OCI-LY3 (cell line): Measurements from ENCODE around the gene BIK.
"Not testable (repeated sequence)": the region's sequence is repeated elsewhere in the genome, so short reads cannot be mapped to it uniquely, and the experiment has no call there.

Source experiments
- H2AFZ ChIP-seq: fragments of 200-600, 300-600 bp; shearing (Covaris generic); 2 replicates; pipeline ENCODE4 v1.6.0; 2014; ENCODE audit warnings: antibody characterized with exemption, low read depth, low read length
- H3K27ac ChIP-seq: fragments of 200-600, 300-600 bp; sonication (generic); 2 replicates; pipeline ENCODE4 v1.5.1; 2014; ENCODE audit warnings: mild to moderate bottlenecking, low read length, moderate library complexity, mixed read lengths
- H3K27me3 ChIP-seq: fragments of 200-600, 300-600 bp; sonication (generic); 2 replicates; pipeline ENCODE4 v1.6.1; 2014; ENCODE audit warnings: low read depth, low read length, mixed read lengths
- H3K36me3 ChIP-seq: fragments of 200-600, 300-600 bp; sonication (generic); replicated peaks from 2 replicates; pipeline ENCODE3; 2014; ENCODE audit warnings: low read depth, low read length, mixed read lengths
- H3K4me1 ChIP-seq: fragments of 300-600, 200-600 bp; sonication (generic); 2 replicates; pipeline ENCODE4 v1.6.1; 2014; ENCODE audit warnings: low read length, mixed read lengths
- H3K4me2 ChIP-seq: fragments of 200-600, 300-600 bp; sonication (generic); 2 replicates; pipeline ENCODE4 v1.6.1; 2014; ENCODE audit warnings: low read length, mixed read lengths
- H3K4me3 ChIP-seq: fragments of 300-600, 200-600 bp; sonication (generic); 2 replicates; pipeline ENCODE4 v1.5.1; 2014; ENCODE audit warnings: antibody characterized with exemption, mild to moderate bottlenecking, low read length, moderate library complexity
- H3K79me2 ChIP-seq: fragments of 300-600, 200-600 bp; shearing (Covaris generic); 2 replicates; pipeline ENCODE4 v1.6.1; 2014; ENCODE audit warnings: mild to moderate bottlenecking, low read length, mixed read lengths
- H3K9ac ChIP-seq: fragments of 300-600, 200-600 bp; shearing (Covaris generic); 2 replicates; pipeline ENCODE4 v1.6.0; 2014; ENCODE audit warnings: mild to moderate bottlenecking, low read length, moderate library complexity
- H3K9me3 ChIP-seq: fragments of 200-600, 300-600 bp; shearing (Covaris generic); 2 replicates; pipeline ENCODE4 v1.6.1; 2014; ENCODE audit warnings: low read length, mixed read lengths; ENCODE audit not compliant: insufficient read depth
- H4K20me1 ChIP-seq: fragments of 200-600, 300-600 bp; sonication (generic); 2 replicates; pipeline ENCODE4 v1.6.1; 2016; ENCODE audit warnings: low read length, mixed read lengths; ENCODE audit not compliant: insufficient read depth
- EZH2phosphoT487 ChIP-seq: fragments of 200-600 bp; shearing (Covaris generic); IDR thresholded peaks from 2 replicates; pipeline ENCODE4 v1.6.1; 2018; ENCODE audit warnings: antibody characterized with exemption, mixed run types, low read depth
- TF ChIP-seq, protein P1 (sequence below): fragments of 200-600, 300-600 bp; sonication (generic); IDR thresholded peaks from 2 replicates; pipeline ENCODE4 v1.5.1; 2014; ENCODE audit warnings: antibody characterized with exemption, low read length, low read depth

Gene BIK

DNA sequence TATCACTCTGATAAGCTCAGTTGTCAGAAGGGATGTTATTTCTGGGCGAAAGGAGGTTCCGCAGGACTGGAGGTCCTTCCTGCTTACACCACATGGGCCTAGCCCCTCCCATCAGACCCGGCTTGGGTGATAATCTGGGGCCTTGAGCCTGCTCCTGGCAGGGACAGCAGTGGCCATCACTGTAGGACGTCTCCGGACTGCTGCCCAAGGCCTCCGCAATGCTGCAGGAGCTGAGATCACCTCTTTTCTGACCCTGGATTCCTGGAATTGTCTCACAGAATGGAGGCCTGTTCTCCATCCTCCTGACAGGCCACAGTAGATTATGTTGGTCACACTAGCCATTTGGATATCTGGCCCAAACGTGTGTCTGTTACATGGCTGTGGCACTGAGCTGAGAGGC is 9.2 kb upstream of the BIK start:
- Histone ChIP-seq H3K27ac (no peak overlapping the region), H2AFZ (no peak overlapping the region), H4K20me1 (no peaks in the 10 kb centered on the region), H3K4me3 (no peak overlapping the region), H3K36me3 (no peaks in the 10 kb centered on the region), H3K9ac (no peak overlapping the region), H3K79me2 (no peaks in the 10 kb centered on the region), H3K9me3 (peaks cover 7% of the 10 kb centered on the region), H3K27me3 (no peaks in the 10 kb centered on the region), H3K4me1 (peaks cover 3% of the 10 kb centered on the region; the same call in 1 of the 2 replicates), H3K4me2 (no peak overlapping the region)
- TF ChIP-seq EZH2phosphoT487: no peak
- TF ChIP-seq, protein P1, sequence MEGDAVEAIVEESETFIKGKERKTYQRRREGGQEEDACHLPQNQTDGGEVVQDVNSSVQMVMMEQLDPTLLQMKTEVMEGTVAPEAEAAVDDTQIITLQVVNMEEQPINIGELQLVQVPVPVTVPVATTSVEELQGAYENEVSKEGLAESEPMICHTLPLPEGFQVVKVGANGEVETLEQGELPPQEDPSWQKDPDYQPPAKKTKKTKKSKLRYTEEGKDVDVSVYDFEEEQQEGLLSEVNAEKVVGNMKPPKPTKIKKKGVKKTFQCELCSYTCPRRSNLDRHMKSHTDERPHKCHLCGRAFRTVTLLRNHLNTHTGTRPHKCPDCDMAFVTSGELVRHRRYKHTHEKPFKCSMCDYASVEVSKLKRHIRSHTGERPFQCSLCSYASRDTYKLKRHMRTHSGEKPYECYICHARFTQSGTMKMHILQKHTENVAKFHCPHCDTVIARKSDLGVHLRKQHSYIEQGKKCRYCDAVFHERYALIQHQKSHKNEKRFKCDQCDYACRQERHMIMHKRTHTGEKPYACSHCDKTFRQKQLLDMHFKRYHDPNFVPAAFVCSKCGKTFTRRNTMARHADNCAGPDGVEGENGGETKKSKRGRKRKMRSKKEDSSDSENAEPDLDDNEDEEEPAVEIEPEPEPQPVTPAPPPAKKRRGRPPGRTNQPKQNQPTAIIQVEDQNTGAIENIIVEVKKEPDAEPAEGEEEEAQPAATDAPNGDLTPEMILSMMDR: no peak

DNA sequence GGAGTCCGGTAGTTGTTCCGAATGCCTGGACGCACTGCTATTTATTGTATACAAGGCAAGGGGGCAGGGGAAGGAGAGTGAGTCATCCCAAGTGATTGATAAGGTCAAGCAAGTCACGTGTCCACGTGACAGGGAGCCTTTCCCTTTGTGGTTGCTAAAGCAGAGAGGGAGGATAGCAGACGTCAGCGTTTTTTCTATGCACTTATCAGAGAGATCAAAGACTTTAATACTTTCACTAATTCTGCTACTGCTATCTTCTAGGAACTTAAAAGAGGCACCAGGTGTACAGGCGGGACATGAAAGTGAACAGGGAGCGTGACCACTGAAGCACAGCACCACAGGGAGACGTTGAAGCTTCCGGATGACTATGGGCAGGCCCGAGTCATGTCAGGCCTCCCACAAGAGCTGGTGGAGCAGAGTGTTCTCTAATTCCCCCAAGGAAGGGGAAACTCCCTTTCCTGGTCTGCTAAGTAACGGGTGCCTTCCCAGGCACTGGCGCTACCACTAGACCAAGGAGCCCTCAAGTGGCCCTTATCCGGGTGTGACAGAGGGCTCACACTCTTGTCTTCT is 6.4 kb upstream of the BIK start:
- not testable (repeated sequence) for H3K4me2 ChIP-seq, H3K36me3 ChIP-seq

DNA sequence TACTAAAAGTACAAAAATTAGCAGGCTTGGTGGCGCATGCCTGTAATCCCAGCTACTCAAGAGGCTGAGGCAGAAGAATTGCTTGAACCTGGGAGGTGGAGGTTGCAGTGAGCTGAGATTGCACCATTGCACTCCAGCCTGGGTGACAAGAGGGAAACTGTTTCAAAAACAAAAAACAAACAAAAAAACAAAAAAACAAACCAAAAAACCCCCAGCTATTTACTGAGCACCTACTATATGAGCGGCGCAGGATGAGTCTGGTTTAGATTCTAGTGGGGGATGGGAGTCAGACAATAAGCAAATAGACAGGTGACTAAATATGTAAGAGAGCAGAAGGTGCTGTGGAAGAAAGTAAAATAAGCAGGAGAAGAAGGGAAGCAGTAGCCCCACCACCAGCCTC is 5.6 kb upstream of the BIK start:
- H3K4me1 ChIP-seq, H4K20me1 ChIP-seq, H3K9me3 ChIP-seq, H3K36me3 ChIP-seq, H3K4me3 ChIP-seq, H3K27ac ChIP-seq, H2AFZ ChIP-seq, H3K27me3 ChIP-seq, H3K79me2 ChIP-seq, H3K9ac ChIP-seq, H3K4me2 ChIP-seq: not testable (repeated sequence)

More for the DNA sequence above, 6.4 kb upstream of the BIK start:
- not testable (repeated sequence) for H3K4me1 ChIP-seq, H3K9ac ChIP-seq, H4K20me1 ChIP-seq, H3K27me3 ChIP-seq, H2AFZ ChIP-seq, H3K9me3 ChIP-seq, H3K79me2 ChIP-seq, H3K27ac ChIP-seq, H3K4me3 ChIP-seq

DNA sequence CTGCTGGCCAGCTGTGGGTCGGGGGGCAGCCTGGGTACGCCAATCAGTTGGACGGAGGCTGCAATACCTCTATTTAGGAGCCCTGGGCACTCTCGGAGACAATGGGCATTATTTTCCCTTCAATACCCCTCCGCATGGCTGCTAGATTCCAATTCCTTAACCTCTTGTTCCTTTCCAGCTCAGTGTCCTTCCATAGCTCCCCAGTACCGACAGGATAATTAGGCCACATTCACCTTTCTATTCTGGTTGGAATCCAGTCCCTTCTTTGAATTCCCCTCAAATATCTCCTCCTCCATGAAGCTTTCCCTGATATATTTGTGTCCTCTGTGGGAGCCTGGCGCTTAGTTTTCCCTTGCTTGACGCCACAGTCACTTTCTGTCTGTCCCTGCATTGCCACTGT is 4.2 kb upstream of the BIK start:
- H3K4me1 ChIP-seq: no peaks in the 10 kb centered on the region
- no peak overlapping the region for H3K9ac ChIP-seq
- H3K27ac ChIP-seq: no peak overlapping the region
- H3K36me3 ChIP-seq: no peaks in the 10 kb centered on the region
- peaks cover 6% of the 10 kb centered on the region for H3K27me3 ChIP-seq
- H3K9me3 ChIP-seq: no peaks in the 10 kb centered on the region
- no peaks in the 10 kb centered on the region for H3K79me2 ChIP-seq
- H3K4me2 ChIP-seq: no peak overlapping the region
- TF ChIP-seq, protein P1: no peak
- no peak for TF ChIP-seq EZH2phosphoT487
- no peaks in the 10 kb centered on the region for H4K20me1 ChIP-seq
- no peak overlapping the region for H3K4me3 ChIP-seq
- no peak overlapping the region for H2AFZ ChIP-seq

DNA sequence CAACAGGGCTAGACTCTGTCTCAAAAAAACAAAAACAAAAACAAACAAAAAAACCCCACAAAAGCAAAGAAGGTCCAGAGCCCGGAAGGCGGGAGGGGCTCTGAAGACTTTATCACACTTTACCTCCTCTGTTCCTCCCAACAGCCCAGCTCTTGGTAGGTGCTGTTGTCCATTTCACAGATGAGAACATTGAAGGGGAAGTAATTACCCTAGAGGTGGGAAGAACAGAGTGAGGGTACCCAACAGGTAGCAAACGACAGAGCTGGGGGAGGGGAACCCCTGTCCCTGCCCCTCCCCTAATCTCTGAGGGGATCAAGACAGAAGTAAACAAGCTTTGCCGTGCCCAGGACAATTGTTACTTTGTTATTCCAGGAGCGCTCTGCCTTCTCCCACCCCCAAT is 1.0 kb upstream of the BIK start:
- no peak overlapping the region for H3K27ac ChIP-seq
- H3K4me1 ChIP-seq: no peaks in the 10 kb centered on the region
- H3K9ac ChIP-seq: no peak overlapping the region
- H3K36me3 ChIP-seq: no peaks in the 10 kb centered on the region
- no peak overlapping the region for H3K4me3 ChIP-seq
- no peak overlapping the region for H3K4me2 ChIP-seq
- H3K27me3 ChIP-seq: peaks cover 18% of the 10 kb centered on the region
- H4K20me1 ChIP-seq: no peaks in the 10 kb centered on the region
- TF ChIP-seq, protein P1: no peak
- no peak for TF ChIP-seq EZH2phosphoT487
- H3K79me2 ChIP-seq: no peaks in the 10 kb centered on the region
- no peaks in the 10 kb centered on the region for H3K9me3 ChIP-seq
- no peak overlapping the region for H2AFZ ChIP-seq
